Vagina (tissue), 2 donors: ENCODE measurements around the gene SLC12A5.

Experiments
- POLR2A ChIP-seq, 2 donors: fragments of 450-650 bp; IDR thresholded peaks; one replicate each; pipeline ENCODE4 v1.6.1; 2017; ENCODE audit warnings: antibody characterized with exemption in 2 of 2, mild to moderate bottlenecking in 2 of 2, moderate library complexity in 2 of 2
- TF ChIP-seq, protein P1 (sequence below), 3 experiments: fragments of 450-650 bp in 2 of 3; fragments of 200-600 bp in 1 of 3; sonication (generic) in 1 of 3; IDR thresholded peaks; one replicate each; pipeline ENCODE4 v1.5.1; 2017 to 2019; ENCODE audit warnings: antibody characterized with exemption in 3 of 3, mild to moderate bottlenecking in 2 of 3, moderate library complexity in 2 of 3

DNA sequence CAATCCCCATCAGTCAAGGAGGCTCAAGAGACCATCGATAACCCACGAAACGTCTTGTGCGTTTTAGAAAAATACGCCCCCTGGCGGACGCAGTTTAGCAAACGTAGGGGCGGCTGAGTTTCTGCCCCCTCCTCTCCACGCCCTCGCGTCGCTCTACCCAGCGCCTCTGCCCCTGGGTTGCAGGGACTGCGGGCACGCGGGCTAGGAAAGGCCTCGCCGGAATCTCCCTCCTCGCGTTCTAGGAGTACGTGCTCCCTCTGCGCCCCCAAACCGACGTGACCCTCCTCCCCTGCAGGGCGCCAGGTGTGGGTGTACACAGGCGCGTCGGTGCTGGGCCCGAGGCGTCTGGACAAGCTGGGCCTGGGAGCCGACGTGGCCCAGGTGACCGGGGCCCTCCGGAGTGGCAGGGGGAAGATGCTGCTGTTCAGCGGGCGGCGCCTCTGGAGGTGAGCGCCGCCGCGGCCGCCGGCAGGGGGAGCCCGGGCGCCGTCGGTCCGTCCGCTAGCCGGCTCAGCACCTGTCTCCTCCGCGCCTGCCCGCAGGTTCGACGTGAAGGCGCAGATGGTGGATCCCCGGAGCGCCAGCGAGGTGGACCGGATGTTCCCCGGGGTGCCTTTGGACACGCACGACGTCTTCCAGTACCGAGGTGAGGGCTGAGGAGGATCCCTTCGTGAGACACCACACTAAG lies 15.0 kb upstream of the SLC12A5 start:
- TF ChIP-seq, protein P1, sequence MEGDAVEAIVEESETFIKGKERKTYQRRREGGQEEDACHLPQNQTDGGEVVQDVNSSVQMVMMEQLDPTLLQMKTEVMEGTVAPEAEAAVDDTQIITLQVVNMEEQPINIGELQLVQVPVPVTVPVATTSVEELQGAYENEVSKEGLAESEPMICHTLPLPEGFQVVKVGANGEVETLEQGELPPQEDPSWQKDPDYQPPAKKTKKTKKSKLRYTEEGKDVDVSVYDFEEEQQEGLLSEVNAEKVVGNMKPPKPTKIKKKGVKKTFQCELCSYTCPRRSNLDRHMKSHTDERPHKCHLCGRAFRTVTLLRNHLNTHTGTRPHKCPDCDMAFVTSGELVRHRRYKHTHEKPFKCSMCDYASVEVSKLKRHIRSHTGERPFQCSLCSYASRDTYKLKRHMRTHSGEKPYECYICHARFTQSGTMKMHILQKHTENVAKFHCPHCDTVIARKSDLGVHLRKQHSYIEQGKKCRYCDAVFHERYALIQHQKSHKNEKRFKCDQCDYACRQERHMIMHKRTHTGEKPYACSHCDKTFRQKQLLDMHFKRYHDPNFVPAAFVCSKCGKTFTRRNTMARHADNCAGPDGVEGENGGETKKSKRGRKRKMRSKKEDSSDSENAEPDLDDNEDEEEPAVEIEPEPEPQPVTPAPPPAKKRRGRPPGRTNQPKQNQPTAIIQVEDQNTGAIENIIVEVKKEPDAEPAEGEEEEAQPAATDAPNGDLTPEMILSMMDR (IDR thresholded peaks at IDR 0.05) = peak in 2 of 3 experiments; percentile 45 to 63
- TF ChIP-seq POLR2A (IDR thresholded peaks at IDR 0.05) = no peak
